GM21447 (cell line): Measurements from ENCODE around the gene ATP8B1.
A peak's percentile ranks its signal among the peaks of the same experiment; 100 is the strongest.
"Not testable (repeated sequence)": the region's sequence is repeated elsewhere in the genome, so short reads cannot be mapped to it uniquely, and the experiment has no call there.

ENCODE experiments used
- ATAC-seq: cut with Tn5 transposase; IDR thresholded peaks from one replicate; pipeline ENCODE4 v1.9.1; 2021; ENCODE audit not compliant: unreplicated experiment

The ATP8B1 gene

GRCh38 chr18:57771193-57771592 is 31.9 kb downstream of the ATP8B1 start:
- no peak for ATAC-seq

DNA sequence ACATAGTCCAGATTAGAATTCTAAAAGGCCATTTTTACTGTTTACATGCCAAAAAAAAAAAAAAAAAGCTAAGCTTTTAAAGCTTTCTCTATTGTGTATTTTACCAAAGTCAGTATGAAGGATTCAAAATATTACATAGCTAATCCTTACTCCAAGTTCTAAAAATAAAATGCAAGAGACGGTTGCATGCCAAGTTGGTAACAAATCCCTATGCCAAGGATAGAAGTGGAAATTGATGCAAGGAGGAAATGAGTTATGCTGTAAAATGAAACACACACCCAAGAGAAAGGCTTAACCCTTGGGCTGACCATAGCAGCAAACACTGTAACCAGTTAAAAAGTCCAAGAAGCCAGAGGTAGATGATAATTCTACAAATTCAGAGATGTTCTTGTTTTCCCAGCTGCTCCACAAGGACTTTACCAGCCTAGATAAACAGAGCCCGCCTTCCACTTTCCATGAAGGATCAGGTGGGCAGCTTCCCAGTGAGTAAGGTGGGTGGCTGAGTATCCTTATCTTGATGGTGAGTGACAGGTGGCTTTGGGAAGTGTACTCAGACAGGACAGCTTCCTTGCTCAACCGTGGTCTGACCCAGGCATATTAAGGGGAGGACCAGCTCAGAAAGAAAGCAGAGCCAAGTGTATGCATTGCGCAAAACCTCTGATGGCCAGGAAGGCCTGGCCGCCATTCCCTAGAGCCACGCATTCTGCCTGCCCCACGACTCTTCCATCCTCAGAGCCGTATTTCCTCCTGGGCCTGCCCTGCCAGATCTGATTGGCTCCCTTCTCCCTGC is 34.4 kb downstream of the ATP8B1 start:
- no peak for ATAC-seq

GRCh38 chr18:57767259-57768050 is 35.7 kb downstream of the ATP8B1 start:
- no peak for ATAC-seq

GRCh38 chr18:57764995-57765394 is 38.1 kb downstream of the ATP8B1 start:
- no peak for ATAC-seq

GRCh38 chr18:57764087-57764486 is 39.0 kb downstream of the ATP8B1 start:
- no peak for ATAC-seq

DNA sequence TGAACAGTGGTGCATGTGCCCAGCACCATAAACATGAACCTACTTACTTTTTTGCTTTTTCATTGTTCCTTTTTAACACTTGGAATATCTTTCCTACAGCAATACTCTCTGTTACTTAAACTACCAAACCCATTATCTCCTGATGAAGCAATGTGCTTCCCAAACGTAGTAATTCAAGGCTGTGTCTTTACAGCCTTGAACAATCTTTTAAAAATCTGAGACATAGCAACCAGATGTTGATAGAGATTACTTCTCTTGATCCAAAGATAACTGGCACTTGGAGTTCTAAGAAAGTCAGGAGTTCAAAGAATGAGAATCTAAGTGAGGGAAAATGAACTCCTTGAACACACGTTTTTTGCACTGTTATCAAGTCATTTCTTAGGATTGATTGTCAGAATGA is 40.4 kb downstream of the ATP8B1 start:
- ATAC-seq: no peak

DNA sequence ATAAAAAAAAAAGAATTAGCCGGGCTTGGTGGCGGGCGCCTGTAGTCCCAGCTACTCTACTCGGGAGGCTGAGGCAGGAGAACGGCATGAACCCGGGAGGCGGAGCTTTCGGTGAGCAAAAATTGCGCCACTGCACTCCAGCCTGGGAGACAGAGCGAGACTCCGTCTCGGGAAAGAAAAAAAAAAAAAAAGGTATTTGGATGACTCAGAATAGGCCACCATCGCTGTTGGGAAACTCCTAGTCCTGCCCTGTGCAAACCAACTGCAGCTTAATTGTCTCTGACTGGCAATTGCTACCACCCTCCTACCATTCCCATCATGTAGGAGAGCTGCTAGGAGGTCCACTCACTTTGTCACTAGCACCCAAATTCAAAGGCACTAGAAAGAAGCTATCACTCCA is 43.5 kb downstream of the ATP8B1 start:
- no peak for ATAC-seq

- ATAC-seq: no peak
Measured at GRCh38 chr18:57755473-57756067, 47.5 kb downstream of the ATP8B1 start.

DNA sequence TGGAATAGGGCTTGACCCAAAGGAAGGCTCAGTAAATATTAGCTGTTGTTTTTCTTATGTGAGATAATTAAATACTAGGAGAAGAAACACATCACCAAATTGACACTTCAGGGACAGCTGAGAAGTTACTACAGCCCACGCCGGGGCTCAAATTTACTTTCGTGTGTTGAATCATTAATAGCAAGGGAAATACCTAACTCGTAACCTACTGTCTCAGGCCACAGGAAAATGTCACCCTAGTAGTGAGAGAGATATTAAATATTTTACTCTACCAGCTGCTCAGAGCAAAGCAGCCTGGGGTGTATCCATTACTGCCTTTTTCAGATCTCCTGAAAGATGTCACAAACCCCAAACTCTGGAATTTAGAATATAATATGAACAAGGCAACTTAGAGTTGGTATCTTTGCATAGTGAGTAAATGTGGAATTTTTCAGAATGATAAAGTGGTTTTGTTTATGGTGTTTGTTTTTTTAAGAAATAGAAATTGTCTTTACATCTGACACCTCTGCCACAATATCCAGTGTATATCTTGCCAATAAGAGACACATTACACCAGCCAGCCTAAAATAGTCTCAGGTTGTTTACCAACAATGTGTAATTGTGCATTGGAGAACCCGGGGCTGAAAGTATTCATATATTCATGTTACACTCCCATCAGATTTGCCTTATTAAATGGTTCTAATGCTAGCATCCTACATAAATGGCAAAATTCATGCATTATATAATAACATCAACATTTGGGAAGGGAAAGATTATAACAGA is 48.4 kb downstream of the ATP8B1 start:
- ATAC-seq: peak; percentile 98

DNA sequence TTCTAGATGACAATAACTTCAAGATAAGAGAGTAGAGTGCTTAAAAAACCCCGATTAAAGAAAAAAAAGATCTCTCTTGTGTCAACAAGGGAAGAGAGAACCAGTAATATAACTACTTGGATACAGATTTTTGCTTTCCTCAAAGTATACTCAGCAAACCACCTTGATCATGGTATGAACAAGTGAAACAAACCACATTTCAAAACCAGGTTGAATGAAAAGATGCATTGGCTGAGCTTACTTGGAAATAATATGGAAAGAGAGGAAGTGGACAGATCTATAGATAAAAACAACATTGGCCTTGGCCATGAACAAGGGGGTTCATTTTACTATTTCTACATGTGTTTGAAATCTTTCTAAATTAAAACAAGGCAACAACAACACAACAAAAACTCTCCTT is 50.1 kb downstream of the ATP8B1 start:
- ATAC-seq: no peak

DNA sequence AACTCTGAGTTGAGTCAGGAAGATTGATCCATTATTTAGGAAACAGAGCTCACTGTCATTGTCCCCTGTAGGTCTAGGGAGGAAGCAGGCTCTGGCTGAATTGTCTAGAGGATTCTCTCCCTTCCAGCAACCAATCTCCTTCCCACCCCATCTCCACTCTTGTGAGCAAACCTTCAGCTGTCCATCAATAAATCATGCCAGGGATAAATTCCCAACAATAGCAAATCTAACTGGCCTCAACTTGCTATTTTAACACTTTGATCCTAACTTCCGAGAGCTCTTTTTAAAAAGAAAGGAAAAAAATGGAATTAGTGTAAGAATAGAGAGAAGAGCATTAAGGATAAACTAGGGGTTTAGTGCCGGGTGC is 53.5 kb downstream of the ATP8B1 start:
- ATAC-seq: no peak

DNA sequence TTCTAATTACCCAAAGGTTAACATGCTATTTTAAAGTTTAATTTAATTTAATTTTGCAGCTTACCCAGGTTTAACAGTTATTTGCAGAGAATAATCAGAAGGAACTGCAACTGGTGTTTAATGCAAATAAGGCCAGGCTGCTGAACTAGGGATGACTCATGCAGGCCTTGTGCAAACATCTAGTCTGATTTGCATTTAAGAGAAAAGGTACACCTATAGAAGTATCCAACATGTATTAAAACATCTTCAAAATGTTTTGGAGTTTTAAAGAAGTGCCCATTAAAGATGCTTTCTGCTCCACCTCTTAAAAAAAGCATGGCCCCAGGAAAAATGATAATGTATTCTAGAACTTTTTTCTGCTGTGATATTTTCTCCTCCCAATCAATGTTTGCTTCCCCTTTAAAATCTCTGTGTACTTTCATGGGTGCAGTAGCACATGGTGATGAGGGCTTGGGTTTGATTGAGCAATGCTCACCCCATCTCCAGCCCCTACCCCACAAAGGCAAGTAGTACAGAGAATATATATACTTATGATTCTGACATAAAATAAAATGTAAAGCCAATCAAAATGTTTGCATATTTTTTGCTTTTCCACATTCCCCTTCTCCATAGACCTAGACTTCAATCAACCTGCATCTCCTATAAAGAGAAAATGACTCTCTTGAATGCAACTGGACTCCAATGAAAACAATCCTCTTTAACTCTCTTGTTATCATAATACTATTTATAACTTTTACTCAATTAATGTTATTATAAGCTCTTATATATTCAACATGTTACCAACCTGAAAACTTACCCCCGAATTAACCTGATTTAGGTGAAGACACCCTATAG is 54.1 kb downstream of the ATP8B1 start:
- peak; percentile 90 for ATAC-seq

GRCh38 chr18:57747809-57748680 is 55.1 kb downstream of the ATP8B1 start:
- peak; percentile 4 for ATAC-seq

GRCh38 chr18:57744211-57744694 is 58.9 kb downstream of the ATP8B1 start:
- no peak for ATAC-seq

DNA sequence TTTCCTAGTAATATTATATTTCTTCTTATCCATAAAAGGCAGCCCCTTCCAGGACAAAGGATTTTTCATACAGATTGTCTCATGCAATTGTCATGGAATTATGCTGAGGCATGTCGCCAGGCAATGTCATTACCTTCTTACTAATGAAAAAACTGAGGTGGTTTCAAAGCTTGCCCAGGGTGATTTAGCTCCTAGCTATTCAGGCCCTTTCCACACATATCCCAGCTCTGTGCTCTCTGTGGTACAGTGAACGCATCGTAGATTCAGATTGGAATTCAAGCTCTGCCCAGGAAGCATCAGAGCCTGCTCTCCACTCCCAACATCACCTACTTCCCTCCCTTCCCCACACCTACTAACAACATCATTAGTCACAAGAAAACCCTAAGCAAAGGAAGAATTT is 60.1 kb downstream of the ATP8B1 start:
- no peak for ATAC-seq

DNA sequence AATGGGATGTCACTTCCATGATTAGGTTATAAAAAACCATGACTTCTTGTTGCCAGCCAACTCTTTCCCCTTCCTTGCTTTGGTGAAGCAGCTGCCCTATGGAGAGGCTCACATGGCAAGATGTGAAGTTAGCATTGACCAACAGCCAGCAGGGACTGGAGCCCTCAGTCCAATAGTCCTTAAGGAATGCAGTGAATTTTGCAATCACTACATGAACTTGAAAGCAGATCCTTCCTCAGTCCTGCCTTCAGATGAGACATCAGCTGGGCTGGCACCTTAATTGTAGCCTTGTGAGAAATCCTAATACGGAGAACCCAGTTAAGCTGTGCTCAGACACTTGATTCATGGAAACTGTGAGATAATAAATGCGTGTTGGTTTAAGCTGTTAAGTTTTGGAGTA is 61.8 kb downstream of the ATP8B1 start:
- no peak for ATAC-seq

- no peak for ATAC-seq
Measured at GRCh38 chr18:57738078-57738477, 65.0 kb downstream of the ATP8B1 start.

GRCh38 chr18:57737400-57738060 is 65.6 kb downstream of the ATP8B1 start:
- ATAC-seq: no peak

GRCh38 chr18:57735042-57735441 is 68.1 kb downstream of the ATP8B1 start:
- not testable (repeated sequence) for ATAC-seq
